Stimulated activated CD4-positive, alpha-beta T cell treated with anti-CD3 and anti-CD28 coated beads, Interleukin-12 subunit alpha, Interleukin-12 subunit beta, amount 100 ng/mL, for 48 hours (primary cell): Measurements from ENCODE around the gene SIL1.
A peak's percentile ranks its signal among the peaks of the same experiment; 100 is the strongest.
"Not testable (repeated sequence)": the region's sequence is repeated elsewhere in the genome, so short reads cannot be mapped to it uniquely, and the experiment has no call there.

Experiments used
- DNase-seq, 3 donors: peaks; one replicate each; pipeline ENCODE4 v3.0.0-alpha.2; 2020; ENCODE audit warnings: low read depth in 2 of 3, low spot score in 1 of 3

SIL1 gene

DNA sequence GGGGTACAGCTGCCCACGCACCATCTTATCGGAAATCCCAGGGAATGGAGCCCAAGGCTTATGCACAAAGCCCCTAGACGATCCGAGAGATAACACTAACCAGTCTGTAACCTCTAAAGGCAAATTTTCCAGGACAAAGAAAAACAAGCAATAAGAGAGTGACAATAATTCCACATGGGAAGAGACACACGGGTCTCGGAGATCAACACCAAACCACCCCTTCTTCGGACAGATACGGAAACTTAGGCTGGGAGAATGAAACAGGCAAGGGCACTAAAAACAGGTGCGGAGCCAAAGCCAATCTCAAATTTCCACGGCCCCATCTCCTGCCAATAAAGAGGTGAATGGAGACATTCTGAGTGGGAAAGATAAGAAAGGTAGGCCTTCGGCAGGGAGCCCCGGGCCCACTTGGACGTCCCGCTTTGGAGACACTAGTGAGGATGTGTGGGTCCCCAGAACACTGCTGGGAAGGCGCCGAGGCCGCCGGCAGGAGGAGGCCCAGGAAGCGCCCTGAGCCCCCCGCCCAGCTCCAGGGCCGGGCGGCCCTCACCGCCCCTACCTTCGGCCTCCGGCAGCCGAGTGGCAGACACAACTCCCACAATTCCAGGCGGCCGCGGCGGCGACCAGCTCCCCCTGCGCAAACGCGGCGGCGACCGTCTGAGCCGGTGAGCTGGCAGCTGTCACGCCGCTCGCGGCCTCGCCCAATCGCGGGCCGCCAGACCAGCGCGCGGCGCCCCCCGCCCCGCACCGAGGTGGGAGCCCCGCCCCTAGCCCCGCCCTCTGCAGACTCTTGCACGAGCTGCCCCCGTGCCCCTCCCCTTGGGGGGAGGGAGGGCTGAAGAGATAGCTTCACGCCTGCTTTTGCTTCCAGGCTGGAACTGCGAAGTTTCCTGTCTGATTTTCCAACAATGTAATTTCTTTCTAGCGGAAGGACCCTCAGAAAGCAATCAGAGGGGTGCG is at the start of gene SIL1:
SIL1 (minus strand) TSS at position 659 of the 960 bp plus-strand sequence. CDS start 70,525 bp downstream, outside the sequence.
- peak; percentile 94 to 97 (median 95) for DNase-seq

DNA sequence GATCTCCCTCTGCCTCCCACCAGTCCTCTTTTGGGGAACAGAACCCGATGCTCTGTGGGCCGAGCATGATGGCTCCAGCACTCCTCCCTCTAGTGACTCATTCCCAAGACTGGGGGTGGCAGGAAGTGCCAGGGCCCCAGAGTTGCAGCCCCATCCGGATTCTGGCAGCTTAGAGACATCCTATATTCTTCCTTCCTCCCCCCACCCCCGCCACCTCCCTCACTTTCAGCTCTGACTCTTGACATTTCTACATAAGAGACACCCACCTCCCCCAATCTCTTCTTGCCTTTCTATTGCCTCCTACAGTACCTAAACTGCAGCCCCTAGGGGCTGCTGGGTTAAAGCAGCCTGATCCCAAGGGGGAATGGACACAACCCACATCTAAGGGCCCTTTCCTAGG is 48.2 kb upstream of the SIL1 start:
- DNase-seq: peak; percentile 45 to 56 (median 45)

DNA sequence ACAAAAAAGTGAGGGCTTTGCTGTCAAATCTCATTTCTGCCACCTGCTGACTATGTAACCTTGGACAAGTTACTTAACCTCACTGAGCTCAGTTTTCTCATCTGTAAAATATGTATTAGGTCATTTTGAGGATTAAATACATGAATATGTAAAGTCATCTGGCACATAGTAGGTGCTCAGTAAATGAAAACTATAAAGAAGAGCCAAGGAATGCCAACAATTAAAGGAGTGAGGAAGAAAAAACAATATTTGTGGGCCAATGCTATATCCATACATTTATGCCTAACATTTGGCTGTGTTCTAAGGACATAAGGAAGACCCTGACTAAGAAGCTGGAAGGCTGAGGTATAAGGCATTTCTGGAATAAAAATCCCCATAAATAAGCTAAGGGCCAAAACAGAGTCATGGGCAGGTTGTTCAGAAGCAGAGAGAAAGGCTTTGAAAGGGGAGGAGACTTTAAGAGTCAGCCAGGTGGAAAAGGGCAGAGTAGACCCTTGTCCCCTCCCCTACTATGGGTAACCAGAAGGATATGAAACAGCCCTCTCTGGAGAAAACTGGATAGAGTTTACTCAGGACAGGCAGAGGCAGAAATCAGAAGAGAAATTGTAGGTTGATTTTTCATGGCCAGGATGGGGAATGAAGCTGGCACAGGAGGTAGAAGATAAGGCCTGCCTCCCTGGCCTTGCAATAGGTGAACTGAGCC is 47.6 kb upstream of the SIL1 start:
- no peak for DNase-seq

DNA sequence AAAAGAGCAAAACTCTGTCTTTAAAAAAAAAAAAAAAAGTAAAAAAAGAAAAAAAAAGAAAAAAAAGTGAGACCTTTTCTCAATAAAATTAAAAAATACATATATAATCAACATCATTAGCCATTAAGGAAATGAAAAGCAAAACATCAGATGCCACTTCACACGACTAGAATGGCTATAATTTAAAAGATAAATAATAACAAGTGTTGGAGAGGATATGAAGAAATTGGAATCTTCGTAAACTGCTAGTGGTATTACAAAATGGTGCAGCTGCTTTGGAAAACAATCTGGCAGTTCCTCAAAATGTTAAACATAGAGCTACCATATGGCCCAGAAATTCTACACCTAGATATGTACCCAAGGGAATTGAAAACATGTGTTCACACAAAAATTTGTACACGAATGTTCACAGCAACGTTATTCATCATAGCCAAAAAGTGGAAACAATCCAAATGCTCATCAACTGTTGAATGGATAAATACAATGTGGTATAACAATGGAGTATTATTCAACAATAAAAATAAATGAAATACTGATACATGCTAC is 45.3 kb upstream of the SIL1 start:
- no peak for DNase-seq

DNA sequence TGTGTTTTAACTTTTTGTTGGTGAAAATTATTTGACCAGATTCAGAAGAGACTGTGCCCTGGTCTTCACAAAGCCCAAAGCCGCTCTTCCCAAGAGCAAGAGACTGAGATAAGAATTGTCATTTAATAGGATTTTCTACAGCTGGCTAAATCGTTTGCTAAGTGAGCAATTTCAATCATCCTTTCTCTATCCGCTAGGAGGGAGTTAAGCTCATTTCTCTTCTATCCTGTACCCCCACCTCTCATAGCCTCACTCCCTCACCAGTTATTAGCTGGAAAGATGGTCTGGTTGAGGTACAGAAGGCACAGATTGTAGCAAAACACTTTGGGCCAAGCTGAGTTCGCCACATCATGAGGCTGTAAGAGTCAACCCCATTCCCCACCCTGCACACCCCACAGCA is 43.0 kb upstream of the SIL1 start:
- DNase-seq: no peak

DNA sequence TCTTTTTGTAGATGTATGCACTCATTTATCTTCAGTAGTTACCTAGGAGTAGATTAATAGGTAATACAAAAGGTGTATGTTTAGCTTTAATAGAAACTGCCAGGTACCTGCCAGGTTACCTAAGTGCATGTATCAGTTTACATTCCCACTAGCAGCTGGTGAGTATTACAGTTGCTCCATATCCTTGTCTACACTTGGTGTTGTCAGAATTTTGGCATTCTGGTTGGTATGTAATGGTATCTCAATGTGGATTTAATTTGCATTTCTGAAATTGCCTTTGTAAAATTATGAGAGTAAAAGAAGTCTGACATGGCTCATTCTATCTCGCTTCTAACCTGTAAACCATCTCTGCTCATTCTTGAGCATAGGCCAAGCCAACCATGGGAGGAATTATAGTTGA is 38.3 kb upstream of the SIL1 start:
- no peak for DNase-seq

DNA sequence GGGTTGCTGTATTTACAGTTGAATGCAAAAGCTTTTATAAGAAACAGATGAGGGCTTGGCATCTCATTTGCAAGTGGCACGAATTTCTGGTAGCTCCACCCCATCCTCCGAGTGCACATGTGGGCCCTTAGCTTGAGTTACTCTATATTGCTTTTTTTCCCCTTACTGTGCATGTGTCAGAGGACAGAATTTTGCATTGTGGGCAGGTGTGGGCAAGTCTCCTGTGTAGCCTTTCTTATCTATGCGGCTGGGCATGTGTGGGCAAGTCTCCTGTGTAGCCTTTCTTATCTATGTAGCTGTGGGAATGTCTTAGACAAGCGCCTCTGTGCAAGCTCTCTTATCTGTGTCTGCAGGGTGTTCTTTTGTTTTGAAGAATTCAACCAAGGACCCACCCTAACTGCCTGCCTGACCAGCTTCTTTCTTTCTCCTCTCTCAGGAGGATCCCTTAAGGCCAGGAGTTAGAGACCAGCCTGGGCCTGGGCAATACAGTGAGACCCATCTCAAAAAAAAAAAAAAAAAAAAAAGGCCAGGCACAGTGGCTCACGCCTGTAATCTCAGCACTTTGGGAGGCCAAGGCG is 34.1 kb upstream of the SIL1 start:
- DNase-seq: no peak

DNA sequence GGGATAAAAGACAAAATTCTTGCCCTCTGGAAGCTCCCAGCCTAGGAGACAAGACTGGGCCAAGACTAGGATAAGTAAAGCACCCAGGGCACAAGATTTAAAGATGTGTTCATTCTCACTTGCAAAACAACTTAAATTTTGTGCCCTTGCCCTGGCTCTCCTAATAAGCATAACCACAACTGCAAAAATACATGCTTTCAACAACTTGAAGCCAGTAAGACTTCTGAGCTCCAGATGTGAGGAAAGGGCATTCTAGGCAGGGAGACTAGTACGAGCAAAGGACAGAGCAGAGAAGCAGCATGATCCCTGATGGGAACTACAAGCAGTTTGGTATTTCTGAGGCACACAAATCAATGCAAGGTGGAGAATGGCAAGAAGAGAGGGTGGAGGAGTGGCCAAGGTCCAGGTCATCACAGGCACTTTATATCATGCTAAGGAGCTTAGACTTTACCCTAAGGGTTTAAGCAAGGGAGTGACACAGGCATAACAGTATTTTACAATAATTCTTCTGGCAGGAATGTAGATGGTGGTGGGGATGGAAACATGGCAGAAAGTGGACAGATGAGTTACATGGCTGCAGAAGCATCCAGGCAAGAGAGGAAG is 30.1 kb upstream of the SIL1 start:
- DNase-seq: no peak

DNA sequence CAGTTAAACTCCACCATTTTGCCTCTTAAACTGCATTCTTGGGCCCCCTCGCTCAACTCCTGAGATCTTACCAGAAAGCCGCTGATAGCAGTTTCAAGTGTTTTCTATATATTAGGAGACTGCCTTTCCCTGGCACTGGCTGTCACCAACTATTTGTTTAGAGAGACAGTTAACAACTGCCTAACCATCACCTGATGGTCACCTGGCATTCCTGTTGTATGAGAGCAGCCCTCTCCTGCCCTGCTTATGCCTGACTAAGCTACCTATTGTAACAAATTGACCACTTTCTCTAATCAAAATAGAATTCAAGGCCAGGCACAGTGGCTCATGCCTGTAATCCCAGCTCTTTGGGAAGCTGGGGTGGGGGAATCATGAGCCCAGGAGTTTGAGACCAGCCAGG is 28.0 kb upstream of the SIL1 start:
- DNase-seq: no peak

DNA sequence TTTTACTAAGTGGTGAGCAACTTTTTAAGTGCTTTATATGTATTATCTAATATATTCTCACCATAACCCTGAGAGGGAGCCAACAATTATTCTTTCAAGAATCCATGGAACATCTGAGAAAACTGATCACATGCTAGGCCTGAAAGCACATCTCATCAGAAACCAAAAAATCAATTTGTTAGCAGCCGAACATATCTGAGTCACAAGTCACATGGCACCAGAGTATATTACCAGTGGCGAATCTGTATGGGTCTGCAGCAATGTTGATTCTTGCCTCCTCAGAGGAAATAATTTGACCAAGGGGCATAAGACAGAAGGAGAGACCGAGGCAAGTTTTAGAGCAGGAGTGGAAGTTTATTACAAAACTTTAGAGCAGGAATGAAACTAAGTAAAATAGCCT is 25.3 kb upstream of the SIL1 start:
- DNase-seq: no peak

DNA sequence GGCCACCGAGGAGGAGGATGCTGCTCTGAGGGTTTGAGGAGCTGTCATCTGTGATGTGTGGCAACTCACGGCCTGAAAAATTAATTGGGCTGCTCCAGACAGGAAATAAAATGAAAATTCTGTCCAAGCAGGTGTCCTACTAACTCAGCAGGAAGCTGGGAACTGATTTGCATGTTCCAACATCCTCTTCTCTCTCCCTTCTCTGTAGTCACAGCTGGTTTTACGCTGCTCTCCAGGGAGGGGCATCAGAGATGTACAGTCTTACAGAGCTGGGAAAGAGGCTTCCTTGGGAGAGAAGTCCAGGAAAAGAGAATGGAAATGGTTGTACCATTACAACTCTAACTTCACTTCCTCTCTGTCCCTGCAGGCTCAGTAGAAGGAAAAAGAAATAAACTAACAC is 24.2 kb upstream of the SIL1 start:
- DNase-seq: no peak

DNA sequence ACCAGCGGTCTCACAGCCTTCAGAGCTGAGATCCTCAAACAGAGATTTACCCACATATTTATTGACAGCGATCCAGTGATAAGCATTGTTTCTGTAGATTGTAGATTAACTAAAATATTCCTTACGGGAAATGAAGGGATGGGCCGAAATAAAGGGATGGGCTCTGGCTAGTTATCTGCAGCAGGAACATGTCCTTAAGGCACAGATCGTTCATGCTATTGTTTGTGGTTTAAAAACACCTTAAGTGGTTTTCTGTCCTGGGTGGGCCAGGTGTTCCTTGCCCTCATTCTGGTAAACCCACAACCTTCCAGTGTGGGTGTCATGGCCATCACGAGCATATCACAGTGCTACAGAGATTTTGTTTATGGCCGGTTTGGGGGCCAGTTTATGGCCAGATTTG is 19.9 kb upstream of the SIL1 start:
- not testable (repeated sequence) for DNase-seq

DNA sequence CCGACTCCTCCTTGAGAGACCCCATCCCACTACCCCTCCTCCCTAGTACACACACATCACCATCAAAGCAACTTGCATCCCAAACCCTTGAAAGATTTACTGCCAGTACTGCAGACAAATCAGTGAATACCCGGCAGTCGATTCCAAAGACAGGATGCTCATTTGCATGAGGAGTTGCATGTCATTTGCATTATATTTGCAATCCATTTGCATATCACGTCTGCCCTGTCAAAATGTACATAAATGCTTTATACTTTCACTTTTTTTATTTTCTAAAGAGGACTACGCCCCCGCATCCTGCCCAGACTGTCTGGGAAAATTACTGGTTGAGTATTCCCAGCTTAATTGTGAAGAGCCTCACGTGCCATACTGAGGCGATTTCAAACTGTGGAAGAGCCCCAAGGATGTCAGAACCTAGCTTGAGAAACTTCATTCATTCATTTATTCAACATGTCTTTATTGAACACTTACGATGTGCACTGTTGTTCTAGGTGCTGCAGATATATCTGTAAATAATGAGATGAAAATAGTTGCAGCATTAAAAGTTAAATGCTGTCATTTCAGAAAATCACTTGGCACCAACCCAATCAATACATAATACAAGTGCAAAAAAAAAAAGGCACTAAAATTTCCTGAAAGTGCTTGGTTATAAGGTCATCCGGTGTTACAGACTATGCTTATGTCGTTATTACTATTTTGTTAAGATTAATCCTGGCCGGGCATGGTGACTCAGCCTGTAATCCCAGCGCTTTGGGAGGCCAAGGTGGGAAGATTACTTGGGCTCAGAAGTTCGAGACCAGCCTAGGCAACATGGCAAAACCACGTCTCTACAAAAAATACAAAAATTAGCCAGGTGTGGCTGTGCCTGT is 17.2 kb upstream of the SIL1 start:
- DNase-seq: no peak

DNA sequence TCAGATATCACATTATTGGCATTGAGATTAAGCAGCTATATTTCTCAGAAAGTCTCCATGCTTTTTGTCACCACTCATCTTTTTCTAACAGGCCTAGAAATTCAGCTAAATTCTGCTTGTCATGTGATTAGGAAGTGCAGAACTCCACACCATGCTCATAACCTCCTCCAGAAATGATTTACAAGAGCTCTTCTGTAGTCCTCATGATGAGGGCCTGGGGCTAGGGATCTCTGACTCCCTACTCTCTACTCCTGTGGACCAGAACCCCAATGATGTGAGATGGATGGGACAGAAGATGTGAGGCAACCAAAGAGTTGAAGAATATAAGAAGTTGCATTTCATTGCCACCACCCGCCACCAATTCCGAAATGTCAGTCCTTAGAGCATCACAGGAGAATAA is 16.5 kb upstream of the SIL1 start:
- no peak for DNase-seq

DNA sequence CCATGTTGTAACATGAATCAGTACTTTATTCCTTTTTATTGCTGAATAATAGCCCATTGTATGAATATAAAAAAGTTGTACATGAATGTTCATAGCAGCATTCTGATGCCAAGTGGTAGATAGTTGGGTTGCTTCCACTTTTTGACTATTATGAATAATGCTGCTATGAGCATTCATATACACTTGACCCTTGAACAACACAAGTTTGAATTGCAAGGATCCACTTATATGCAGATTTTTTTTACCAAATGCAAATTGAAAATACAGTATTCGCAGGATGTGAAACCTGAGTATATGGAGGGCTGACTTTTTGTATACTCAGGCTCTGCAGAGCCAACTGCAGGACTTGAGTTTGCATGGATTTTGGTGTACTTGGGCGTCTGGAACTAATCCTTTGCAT is 14.7 kb upstream of the SIL1 start:
- DNase-seq: no peak

DNA sequence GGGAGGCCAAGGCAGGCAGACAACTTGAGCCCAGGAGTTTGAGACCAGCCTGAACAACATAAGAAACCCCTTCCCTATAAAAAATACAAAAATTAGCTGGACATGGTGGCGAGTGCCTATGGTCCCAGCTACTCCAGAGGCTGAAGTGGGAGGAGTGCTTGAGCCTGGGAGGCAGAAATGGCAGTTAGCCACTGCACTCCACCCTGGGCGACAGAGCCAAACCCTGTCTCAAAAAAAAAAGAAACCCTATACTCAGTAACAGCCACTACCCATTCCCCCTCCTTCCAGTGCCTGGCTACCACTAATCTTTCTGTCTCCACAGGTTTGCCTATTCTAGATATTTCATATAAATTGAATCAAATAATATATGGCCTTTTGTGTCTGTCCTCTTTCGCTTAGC is 14.3 kb upstream of the SIL1 start:
- DNase-seq: no peak

DNA sequence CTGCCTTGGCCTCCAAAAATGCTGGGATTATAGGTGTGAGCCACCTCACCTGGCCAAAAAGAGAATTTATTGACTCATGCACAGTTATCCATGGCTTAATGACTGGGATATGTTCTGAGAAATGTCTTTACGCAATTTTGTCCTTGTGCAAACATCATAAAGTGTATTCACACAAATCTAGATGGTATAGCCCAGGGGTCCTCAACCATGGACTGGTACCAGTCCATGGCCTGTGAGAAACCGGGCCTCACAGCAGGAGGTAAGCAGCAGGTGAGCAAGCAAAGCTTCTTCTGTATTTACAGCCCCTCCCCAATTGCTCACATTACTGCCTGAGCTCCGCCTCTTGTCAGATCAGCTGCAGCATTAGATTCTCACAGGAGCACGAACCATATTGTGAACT is 12.4 kb upstream of the SIL1 start:
- DNase-seq: no peak

DNA sequence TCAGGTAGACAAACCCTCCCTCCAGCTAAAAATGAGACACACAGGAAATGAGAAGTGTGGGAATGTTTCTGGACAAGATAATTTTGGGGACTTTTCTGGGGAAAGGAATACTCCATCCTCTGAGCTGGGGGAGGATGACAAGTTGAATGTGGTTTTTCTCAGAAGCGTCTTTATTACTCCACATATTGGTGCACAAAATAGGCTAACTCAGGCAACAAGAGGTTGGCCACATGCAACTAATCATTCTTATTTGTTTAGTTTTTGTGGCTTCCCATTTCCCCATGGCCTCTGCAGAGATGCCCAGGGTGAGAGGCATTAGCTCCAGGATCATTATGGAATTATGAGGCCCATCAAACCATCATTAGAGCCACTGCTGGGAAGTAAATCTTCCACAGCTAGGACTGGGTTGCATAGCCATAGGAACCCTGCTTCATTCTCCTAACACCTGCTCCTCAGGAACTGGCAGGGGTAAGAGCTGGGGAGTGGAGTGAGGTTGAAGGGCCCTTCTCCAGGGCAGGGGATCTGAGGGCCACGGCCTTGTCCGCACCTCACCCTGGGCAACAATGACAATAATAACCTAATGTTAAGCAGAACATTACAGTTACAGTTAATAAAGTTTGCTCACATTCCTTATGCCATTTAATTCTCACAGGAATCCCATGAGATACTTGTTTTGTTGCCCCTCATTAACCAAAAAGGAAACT is 9.3 kb upstream of the SIL1 start:
- no peak for DNase-seq

DNA sequence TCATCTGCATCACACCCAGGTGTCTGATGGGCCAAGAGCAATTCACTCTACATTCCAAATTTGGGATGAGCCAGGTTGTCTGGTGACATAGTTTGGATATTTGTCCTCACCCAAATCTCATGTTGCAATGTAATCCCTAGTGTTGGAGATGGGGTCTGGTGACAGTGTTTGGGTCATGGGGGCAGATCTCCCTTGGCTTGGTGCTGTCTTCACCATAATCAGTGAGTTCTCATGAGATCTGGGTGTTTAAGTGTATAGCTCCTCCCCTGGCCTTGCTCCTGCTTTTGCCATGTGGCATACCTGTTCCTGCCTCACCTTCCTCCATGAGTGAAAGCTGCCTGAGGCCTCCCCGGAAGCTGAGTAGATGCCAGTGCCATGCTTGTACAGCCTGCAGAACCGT is 7.4 kb upstream of the SIL1 start:
- no peak for DNase-seq

DNA sequence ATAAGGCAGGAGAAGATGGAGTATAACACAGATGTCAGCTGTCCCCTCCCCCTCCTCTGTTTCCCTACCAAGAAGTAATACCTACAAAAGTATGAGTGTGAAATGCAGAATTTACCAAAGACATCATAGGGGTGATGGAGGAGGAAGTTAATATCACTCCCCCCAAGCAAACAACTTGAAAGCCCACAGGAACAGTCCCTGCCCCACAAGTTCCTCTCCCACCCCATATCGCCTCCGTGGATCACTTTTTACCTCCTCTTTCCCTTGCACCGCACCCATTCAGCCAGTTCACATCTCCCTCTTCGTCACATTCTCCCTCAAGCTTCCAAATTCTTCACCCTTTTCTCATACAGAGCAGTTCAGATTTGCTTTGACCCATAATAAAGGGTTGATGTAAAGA is 7.0 kb upstream of the SIL1 start:
- no peak for DNase-seq
